ENCODE results near the gene ACAD9.
A peak's percentile ranks its signal among the peaks of the same experiment; 100 is the strongest.
"Not testable (repeated sequence)": the region's sequence is repeated elsewhere in the genome, so short reads cannot be mapped to it uniquely, and the experiment has no call there.

The ACAD9 gene

DNA sequence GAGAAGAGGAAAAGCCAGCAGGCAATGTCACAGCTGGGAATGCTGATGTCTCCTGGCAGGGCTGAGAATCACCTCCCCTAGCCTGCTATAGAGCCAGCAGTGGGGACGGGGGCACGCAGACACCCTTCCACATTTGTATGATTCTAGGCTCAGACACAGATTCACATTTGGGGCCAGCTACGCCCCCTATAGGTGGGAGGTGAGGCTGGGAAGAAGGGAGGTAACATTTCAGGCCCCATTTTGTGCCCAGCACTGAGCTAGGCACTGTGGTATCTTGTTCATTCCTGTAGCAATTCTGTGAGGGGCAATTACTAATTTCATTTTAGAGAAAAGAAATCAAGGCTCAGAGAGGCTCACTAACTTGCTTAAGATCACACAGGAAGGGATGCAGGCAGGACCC is 15.9 kb upstream of the ACAD9 start:
- DNase-seq, result peak; percentile 38

DNA sequence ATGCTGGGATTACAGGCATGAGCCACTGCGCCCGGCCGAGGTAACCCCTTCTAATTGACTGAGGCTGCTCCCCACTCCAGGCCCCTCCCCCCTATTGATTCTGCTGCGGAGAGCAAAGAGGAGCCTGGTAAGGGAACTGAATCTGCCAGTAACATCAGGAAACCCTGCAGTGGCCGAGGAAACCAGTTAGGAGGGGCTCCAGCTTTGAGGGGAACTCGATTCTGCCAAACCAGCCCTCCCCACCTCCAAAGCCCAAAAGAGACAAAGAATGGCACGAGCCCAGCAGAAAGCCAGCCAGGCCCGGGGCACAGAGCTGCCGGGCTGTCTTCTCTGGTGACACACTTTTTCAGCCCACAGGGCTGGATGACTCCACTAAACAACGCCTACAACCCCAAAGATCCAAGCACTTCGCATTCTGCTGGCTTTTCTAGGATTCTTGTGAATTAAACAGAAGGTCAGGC is 15.0 kb upstream of the ACAD9 start:
- DNase-seq, result peak; percentile 27

DNA sequence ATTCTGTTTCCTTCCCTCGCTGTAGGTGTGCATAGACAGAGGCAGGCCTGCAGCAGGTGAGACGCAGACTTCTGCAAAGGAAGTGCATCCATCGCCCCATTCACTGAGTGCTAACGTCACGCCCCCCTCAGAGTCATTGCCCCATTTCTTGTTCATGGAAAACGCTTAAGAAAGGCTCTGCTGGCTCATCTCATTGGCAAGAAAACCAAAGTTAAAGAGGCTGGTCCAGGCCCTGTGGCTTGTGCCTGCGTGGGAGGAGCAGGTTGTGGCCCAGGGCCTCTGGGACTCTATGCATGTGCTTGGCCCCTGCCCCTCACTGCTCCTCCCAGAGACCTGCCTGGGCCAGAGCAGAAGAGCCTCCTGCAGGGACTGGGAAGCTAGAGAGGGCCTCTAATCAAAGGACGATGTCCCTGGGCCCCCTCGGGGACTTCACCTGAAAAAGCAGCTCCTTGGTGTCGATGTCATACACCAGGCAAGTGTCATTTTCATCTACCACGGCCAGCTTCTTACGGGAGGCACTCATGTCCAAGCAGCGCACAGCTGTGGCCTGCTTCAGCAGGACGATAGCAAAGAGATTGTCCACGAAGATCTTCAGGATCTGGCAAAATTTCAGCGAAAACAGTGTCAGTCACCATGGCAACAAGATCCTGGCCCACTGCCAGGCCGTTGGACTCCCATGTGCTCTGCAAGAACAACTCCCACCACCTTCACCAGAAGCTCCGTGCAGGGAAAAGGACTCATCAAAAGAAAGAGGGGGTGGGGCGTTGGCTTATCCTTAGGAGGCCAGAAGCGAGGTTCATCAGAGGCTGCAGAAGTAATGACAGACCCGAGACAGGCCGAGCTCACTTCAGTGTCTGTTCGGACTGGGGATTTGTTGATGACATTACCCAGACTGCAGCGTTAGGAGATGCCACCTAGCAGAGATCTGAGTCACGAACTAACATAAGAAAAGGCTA is 14.3 kb upstream of the ACAD9 start:
- DNase-seq, result peak; percentile 76

DNA sequence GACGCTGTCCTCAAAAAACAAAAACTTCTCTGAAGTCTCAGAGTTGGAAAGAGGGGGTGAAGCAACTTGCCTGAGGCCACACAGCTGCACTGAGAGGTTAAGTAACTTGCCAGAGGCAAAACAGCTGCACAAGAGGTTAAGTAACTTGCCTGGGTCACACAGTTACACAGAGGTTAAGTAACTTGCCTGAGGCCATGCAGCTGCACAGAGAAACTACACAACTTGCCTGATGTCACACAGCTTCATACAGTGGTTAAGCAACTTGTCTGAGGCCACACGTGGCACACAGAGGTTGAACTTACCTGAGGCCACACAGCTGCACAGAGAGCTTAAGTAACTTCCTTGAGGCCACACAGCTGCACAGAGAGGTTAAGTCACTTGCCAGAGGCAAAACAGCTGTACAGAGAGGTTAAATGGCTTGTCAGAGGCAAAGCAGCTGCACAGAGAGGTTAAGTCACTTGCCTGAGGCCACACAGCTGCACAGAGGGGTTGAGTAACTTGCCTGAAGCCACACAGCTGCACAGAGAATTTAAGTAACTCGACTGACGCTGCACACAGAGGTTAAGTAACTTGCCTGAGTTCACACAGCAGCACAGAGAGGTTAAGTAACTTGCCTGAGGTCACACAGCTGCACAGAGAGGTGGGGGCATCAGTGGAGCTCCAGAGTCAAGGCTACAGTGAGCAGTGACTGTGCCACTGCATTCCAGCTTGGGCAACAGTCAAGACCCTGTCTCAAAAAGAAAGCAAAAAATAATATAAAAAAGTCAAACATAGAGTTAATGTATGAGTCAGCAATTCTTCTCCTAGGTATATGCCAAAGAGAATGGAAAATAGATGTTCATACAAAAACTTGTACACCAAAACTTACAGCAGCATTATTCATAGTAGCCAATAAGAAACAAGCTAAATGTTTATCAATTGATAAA is 12.0 kb upstream of the ACAD9 start:
- DNase-seq, result no peak

DNA sequence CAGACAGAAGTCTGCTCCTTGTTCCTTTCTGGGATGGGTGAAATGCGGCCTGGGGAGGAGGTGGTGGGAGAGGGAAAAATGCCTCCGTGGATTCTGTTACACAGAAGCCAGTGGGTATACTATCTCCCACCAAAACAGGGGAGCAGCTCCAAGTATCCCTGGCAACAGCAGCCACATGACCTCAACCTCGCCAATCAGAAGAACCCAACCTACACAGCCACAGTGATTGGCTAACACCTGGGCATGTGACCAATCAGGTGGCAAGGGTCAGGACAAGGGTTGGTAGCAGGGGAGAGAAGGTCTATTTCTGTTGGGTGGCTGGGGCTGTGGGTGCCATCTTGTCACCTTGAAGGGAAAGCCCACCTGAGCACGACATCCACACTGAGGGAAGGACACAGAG is 9.1 kb upstream of the ACAD9 start:
- DNase-seq, result no peak

DNA sequence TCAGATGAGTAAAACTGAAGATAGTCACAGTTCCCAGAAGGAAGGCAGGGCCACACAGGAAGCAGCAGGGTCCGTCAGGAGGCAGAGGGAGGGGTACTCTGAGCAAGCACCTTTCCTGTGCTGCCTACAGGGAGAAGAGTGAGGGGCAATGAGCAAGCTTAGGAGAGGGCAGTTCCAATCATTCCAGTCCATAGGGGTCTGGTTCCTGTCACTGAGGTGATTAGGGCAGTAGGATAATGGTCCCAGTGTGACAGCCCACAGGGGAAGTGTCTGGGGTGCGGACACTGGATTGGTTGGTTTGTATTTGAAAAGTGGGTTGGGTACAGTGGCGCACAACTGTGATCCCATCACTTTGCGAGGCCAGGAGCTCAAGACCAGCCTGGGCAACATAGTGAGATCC is 7.1 kb upstream of the ACAD9 start:
- no peak for DNase-seq

DNA sequence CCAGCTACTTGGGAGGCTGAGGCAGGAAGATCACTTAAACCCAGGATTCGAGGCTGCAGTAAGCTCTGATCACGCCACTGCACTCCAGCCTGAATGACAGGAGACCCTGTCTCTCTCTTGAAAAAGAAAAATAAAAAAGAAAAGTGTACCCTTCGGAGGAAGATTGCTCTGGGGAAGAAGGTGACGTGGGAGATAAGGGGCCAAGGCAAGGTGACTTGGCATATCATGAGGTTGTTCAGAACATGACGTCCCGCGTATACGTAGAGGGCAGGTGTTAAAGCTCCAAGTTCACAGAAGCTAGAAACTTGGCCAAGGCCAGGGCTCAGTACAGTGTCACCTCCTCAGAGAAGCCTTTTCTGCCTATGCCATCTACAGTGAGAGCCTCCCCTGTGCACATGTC is 6.7 kb upstream of the ACAD9 start:
- DNase-seq, result peak; percentile 24

DNA sequence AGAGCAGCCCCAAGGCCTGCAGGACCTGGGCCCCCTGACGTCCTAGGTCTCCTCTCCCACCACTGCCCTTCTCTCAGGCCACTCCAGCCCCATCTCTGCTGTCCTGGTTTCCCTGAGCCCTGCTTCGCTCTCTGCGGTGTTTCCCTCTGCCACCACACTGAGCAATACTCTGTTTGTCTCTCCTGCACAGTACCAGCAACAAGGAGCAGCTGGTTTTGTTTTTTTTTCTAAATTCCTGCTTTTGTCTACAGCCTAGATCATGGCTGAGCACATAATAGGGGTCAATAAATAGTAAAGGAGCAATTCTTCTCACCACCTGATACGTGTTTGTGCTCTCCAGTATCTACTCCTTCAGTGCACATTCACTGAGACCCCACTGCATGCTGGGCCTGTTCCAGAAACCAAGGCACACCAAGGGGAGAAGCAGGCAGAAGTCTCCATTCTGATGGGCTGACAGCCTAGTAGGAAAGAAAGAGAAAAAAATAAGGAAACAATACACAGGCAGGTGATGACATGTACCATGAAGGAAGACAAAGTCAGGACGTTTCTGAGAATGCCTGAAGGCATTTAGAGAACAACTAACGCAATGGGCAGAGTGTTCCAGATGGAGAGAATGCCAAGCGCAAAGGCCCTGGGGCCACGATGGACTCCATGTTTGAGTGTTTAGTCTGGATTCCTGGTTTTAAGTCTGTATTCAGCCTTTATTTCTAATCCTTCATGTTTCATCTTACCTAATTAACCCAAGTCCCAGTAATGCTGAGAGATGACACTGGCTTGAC is 6.0 kb upstream of the ACAD9 start:
- DNase-seq, result no peak

DNA sequence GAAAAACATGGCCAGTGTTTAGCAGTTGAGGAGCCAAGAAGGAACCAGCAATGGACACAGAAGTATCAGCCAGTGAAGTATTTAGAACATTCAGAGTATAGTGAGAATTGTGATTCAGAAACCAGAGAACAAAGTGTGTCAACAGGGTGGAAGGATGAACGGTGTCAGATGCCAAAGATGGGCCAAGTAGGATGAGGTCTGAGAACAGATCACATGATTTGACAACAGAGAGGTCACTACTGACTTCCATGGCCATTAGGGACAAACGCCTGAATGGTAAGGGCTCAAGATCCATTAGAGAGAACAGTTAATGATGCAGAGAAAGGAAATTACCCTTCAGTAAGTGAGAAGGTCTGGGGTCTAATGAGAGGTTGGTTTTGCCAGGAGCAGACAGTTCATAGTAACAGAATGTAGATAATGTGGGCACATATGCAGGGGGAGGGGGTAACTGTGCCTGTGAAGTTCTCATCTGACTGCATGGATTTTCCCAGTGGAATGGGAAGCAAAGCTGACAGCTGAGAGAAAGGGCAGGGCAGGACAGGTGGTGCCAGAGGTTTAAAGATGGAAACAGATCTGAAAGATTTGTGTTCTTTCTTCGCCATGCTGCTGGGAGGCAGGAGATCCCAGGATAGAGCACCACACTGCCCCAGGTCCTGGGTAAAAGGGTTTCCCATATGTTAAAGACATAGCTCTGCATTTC is 4.8 kb upstream of the ACAD9 start:
- DNase-seq, result no peak

DNA sequence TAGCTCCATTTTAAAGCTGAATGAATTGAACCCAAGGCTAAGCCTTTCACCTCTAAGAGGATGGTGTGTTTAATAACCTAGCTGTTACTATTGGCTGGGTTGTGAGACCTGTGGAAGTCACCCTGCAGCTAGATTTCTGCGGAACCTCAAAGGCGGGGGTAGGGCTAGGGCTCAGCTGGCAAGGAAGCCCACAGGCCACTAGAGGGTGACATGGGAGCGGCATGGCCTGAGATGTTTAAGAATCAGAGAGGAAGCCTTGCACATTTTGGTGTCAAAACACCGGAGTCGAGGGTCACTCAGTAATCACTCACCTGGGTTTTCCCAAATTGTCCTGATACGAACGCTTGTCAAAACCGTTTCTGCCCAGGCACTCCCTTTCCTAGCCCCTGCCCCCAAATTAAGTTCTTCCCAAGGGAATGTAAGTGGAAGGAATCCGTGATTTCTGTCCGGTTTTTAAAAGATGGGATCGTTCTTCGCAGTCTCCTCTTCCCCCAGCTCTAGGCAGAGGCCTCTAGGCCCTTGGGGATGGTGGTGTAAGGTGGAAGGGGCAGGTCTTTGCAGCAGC is 3.8 kb upstream of the ACAD9 start:
- peak; percentile 91 for DNase-seq

DNA sequence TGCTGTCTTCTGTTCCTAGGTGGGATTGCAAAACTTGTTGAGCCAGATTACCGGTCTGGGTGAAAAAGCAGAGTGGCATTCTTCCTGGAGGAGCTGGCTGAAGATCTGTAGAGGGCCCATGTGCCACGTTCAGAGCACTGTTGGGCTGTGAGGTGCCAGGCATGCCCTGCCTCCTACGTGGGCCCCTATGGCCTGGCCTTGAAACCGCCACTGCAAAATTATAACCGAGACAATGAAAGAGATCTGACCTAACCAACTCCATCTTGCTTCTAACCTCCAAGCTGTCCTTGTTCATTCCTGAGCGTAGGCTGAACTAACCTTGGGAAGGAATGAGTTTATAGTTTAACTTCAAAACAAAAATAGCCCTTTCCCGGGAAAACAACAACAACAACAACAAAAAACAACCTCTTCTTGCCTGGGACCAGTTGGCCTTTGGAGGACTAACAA is 1.4 kb upstream of the ACAD9 start:
- DNase-seq, result no peak

DNA sequence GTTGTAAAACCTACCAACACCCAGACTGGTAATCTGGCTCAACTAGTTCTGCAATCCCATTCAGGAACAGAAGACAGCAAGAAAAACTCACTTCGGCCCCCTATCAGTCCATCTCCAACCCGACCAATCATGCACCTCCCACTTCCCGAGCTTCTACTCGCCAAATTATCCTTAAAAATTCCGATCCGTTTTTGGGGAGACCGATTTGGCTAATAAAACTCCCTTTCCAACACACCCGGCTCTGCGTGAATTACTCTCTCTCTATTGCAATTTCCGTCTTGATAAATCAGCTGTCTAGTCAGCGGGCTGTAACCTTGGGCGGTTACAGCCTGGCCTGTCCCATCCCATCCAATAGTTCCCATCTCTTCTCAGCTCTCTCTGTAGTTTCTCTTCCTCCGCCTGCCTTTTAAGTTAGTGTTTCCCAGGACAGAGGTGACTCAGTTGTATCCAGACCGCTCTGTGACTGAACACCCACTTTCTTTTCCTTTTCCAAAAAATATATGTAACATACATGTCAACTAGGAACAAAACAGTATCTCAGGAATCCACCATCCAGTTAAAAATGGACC is 780 bp upstream of the ACAD9 start:
- DNase-seq, result peak; percentile 77

DNA sequence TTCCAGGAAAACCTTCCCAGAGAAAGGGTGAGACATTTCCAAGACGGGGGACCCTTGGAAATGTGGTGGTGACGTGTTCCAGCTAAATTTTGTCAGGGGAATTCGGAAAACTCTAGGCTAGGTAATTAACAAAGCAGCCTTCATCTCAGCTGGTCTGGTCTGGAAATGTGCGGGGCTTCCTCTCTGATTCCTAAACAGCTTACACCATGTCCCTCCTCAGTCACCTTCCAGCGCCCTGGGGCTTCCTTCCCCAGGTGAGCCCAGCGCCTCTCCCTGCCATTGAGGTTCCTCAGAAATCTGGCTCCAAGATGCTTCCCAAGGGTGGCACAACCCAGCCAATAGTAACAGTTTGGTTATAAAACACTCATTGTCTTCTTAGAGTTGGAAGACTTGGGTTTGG is 571 bp downstream of the ACAD9 start:
- no peak for DNase-seq

DNA sequence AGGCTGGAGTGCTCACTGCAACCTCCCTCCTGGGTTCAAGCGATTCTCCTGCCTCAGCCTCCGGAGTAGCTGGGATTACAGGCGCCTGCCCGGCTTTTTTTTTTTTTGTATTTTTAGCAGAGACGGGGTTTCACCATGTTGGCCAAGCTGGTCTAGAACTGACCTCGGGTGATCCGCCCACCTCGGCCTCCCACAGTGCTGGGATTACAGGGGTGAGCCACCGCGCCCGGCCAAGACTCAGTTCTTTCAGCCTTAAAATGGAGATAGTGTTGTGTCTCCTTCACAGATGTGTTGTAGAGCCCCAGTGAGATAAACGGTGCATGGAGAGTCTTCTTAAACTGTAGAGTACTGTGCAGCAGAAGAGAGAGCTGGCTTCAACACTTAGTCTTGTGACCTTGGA is 1.0 kb downstream of the ACAD9 start:
- DNase-seq, result not testable (repeated sequence)

DNA sequence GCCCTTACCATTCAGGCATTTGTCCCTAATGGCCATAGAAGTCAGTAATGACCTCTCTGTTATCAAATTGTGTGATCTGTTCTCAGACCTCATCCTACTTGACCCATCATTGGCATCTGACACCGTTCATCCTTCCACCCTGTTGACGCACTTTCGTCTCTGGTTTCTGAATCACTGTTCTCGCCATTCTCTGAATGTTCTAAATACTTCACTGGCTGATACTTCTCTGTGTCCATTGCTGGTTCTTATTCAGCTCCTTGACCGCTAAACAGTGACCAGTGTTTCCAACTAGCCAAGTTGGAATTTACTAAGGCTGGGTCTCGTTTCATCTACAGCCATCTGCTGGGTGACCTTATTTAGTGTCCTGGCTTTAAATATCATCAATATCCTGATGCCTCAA is 2.2 kb downstream of the ACAD9 start:
- DNase-seq, result no peak

DNA sequence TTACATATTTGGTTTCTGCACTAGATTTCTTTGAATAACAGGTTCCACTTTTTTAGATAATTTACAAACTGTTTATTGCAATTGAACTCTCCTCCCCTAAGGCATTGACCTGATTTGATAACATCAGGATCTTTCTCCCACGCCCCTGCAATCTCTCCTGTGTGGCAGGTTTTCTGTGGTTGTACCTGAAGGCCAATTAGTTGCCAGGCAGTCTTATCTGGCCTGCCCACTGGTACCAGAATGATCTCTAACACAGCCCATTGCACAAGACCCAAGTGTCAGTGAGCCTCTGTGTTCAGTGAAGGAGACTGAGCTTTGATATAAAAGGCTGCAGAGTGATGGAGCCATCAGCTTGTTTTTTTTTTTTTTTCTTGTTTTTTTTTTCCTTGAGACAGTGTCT is 3.3 kb downstream of the ACAD9 start:
- DNase-seq, result peak; percentile 69

DNA sequence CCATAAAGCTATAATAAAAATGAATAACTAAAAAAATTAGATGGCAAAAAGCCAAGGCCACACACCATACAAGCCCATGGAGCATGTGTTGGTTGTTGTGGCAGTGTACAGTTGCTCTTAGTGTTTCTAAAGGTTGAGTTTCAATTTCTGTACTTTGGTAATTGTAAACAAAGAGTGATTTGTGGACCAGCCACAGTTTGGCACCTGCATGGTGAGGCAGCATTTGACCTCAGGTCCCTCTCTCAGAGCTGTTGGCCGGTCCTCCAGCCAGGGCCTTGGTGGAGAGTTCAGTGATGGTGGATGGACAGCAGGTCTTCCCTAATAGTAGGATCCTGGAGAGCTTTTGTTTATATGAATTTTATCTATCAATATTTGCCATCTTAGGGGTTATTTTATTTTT is 5.6 kb downstream of the ACAD9 start:
- peak; percentile 31 for DNase-seq

DNA sequence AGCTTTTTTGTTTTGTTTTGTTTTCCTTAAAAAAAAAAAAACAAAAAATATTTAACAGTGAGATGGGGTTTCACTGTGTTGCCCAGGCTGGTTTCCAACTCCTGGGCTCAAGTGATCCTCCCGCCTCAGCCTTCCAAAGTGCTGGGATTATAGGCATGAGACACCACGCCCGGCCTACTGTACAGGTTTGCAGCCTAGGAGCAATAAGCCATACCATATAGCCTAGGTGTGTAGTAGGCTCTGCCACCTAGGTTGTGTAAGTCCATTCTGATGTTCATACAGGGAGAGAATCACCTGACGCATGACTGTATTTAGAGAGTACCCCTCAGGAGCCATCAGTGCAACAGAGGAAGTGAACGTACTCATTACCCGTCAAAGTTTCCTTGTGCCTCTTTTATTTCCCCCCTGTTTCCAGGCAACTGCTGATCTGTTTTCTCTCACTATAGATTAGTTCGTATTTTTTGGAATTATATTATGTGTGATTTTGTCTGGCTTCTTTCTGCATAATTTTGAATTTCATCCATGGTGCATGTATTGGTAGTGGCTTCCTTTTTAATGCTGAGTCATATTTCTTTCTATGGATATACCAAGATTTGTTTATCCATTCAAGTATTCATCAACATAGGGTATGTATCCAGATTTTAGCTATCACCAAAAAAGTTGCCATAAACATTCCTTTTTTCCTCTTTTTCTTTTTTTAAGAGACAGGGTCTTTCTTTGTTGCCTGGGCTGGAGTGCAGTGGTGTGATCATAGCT is 9.9 kb downstream of the ACAD9 start:
- no peak for DNase-seq

DNA sequence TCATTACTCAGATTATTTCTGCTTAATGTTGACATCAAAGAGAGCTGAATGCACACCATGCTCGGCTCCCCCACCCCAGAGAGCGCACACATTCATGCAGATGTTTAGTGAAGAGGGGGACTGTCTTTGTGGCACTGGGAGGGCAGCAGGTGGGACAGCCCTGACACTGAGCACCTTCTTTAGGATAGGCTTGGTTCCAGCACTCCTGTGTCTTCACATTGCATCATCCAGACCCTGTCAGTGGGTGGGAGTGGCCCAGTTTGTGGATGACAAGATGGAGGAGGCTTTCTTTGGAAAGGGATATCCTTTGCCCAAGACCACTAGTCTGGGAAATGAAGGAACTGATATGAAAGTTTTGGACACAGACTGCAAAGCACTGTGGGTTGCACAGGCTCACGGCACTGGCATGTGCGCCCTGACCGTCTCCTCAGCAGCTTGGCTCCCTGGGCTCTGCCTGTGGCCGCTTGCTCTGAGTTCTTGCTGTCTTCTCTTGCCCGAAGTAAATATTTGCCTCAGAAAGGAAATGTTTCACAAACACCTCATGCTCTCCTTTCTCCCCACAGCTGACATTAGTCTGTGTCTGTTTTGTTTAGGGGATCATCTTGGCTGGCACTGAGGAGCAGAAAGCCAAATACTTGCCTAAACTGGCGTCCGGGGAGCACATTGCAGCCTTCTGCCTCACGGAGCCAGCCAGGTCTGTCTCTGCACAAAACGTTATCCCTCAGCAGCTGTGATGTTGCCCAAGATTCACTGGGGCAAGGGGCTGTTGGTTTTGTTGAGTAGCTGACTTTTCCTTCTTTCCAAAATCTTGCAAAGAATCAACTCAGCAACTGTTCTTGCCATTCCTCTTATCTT is 16.6 kb downstream of the ACAD9 start:
- DNase-seq, result no peak

DNA sequence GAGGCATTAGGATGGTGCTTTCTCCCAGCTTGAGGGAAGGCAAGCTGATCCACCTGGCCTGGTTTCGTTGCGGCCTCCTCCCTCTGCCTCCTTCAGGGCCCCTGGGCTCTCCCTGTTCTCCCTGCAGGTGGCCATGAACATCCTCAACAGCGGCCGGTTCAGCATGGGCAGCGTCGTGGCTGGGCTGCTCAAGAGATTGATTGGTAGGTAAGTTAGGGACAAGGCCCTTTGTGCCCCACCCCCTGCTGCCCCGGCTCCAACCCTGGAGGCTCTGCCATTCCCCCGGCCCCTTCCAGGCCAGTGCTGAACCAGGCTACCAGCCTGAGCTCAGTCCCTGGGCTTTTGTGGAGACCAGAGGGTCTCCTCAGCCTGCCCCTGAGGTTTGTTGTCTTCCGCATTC is 23.0 kb downstream of the ACAD9 start:
- no peak for DNase-seq

All from hematopoietic multipotent progenitor cell treated with erythropoietin and hydrocortisone succinate and interleukin-3 and kit ligand, for 6 days (in vitro differentiated cells).